ENCODE measurements around the gene SPCS3. TPM values are rescaled to one million over a fixed set of nuclear protein-coding genes. Genes with fewer than 3 reads are reported as not detected.

SPCS3 gene
- total RNA-seq, 6 experiments from 2014 or later = 163 to 250 (median 180) TPM

GRCh38 chr4:176363072-176363471 is 43.3 kb downstream of the SPCS3 start:
- Mint-ChIP-seq H3K4me3 (no peak overlapping the region), H3K36me3 (ENCODE audit: low read depth) (peaks cover 4% of the 10 kb centered on the region), H3K9me3 (no peaks in the 10 kb centered on the region), H3K27me3 (ENCODE audit: insufficient read depth) (no peaks in the 10 kb centered on the region), H3K27ac (no peak overlapping the region), H3K4me1 (ENCODE audit: low read depth) (peaks cover 42% of the 10 kb centered on the region)
- no peak for DNase-seq
- no peak for TF ChIP-seq CTCF (IDR thresholded peaks at IDR 0.05)

GRCh38 chr4:176367771-176368465 is 48.2 kb downstream of the SPCS3 start:
- DNase-seq = no peak
- H3K9me3 Mint-ChIP-seq = no peaks in the 10 kb centered on the region
- no peak overlapping the region for H3K4me3 Mint-ChIP-seq
- no peaks in the 10 kb centered on the region for H3K27me3 Mint-ChIP-seq (ENCODE audit: insufficient read depth)
- no peak for TF ChIP-seq CTCF (IDR thresholded peaks at IDR 0.05)
- H3K27ac Mint-ChIP-seq = no peak overlapping the region
- peaks cover 7% of the 10 kb centered on the region for H3K4me1 Mint-ChIP-seq (ENCODE audit: low read depth)
- H3K36me3 Mint-ChIP-seq (ENCODE audit: low read depth) = peaks cover 4% of the 10 kb centered on the region

- Mint-ChIP-seq H3K4me3 (no peak overlapping the region), H3K27me3 (ENCODE audit: insufficient read depth) (no peaks in the 10 kb centered on the region), H3K27ac (no peak overlapping the region), H3K4me1 (ENCODE audit: low read depth) (peaks cover 31% of the 10 kb centered on the region), H3K9me3 (no peaks in the 10 kb centered on the region), H3K36me3 (ENCODE audit: low read depth) (no peaks in the 10 kb centered on the region)
- DNase-seq = peak; percentile 28
- TF ChIP-seq CTCF (IDR thresholded peaks at IDR 0.05) = peak; percentile 84
Measured at GRCh38 chr4:176376032-176376614, 56.4 kb downstream of the SPCS3 start.

- no peaks in the 10 kb centered on the region for H3K9me3 Mint-ChIP-seq
- peaks cover 47% of the 10 kb centered on the region for H3K4me1 Mint-ChIP-seq (ENCODE audit: low read depth)
- no peak overlapping the region for H3K27ac Mint-ChIP-seq
- TF ChIP-seq CTCF (IDR thresholded peaks at IDR 0.05) = peak; percentile 80
- no peaks in the 10 kb centered on the region for H3K36me3 Mint-ChIP-seq (ENCODE audit: low read depth)
- no peaks in the 10 kb centered on the region for H3K27me3 Mint-ChIP-seq (ENCODE audit: insufficient read depth)
- no peak overlapping the region for H3K4me3 Mint-ChIP-seq
- DNase-seq = peak; percentile 7
Measured at GRCh38 chr4:176377780-176378179, 58.0 kb downstream of the SPCS3 start.

GRCh38 chr4:176380352-176381157 is 60.8 kb downstream of the SPCS3 start:
- no peaks in the 10 kb centered on the region for H3K27me3 Mint-ChIP-seq (ENCODE audit: insufficient read depth)
- DNase-seq = no peak
- peak overlapping the region; percentile 5; the same call in 1 of the 2 replicates for H3K27ac Mint-ChIP-seq

More at GRCh38 chr4:176380352-176381157, 60.8 kb downstream of the SPCS3 start:
- peak overlapping the region; percentile 48; the same call in 1 of the 2 replicates for H3K4me3 Mint-ChIP-seq
- peaks cover 59% of the 10 kb centered on the region for H3K4me1 Mint-ChIP-seq (ENCODE audit: low read depth)
- TF ChIP-seq CTCF (IDR thresholded peaks at IDR 0.05) = no peak
- H3K9me3 Mint-ChIP-seq = no peaks in the 10 kb centered on the region
- no peaks in the 10 kb centered on the region for H3K36me3 Mint-ChIP-seq (ENCODE audit: low read depth)

Other genes with a start within 250 kb of the SPCS3 start
- under 1 TPM in 4 of 6 experiments, not detected in 2; 0.14 to 0.38 (median 0.20) TPM for gene SPATA4, start 124.4 kb upstream of the SPCS3 start, total RNA-seq (2021; fragmentation: NEBNext Ultra II Directional; extraction: Animal tissue kit (Norgen Biotek cat#: 25700))
- gene ASB5, start 50.7 kb upstream of the SPCS3 start, total RNA-seq (2021; fragmentation: NEBNext Ultra II Directional; extraction: Animal tissue kit (Norgen Biotek cat#: 25700)) = under 1 TPM in 3 of 6 experiments, not detected in 3; 0.14 to 0.21 (median 0.17) TPM

Measured in HFFc6 (cell line).